ENCODE results near the gene TIMM17A.

Gene TIMM17A

DNA sequence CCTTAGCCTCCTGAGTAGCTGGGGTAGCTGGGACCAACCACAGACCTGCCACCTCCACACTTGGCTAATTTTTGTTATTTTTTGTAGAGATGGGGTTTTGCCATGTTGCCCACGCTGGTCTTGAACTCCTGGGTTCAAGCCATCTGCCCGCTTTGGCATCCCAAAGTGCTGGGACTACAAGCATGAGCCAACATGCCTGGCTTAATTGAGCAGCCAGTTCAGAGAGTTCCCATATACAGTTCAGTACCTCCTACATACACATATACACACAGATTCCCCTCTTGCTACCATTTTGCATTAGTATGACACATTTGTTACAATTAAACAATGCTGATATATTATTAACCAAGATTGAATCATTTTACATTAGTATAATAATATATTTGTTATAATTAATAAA is 30.1 kb downstream of the TIMM17A start:
- DNase-seq = no peak

DNA sequence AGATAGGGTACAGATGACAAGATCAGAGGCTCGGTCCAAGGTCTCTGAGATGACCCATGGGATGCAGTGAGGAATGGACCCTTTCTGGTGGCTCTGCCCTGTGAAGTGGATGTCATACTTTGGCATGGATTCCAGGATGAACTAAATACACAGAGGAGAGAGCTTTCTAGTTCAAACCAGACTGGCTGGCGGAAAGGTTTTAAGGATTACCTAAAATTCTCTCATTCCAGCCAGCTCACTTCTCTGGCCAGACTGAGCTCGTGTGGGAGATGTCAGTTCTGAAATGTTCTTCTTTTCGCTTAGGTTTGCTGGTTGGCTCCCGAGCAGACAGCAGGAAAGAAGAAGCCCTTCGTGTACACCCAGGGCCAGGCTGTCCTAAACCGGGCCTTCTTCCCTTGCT is 33.3 kb downstream of the TIMM17A start:
- DNase-seq = no peak

DNA sequence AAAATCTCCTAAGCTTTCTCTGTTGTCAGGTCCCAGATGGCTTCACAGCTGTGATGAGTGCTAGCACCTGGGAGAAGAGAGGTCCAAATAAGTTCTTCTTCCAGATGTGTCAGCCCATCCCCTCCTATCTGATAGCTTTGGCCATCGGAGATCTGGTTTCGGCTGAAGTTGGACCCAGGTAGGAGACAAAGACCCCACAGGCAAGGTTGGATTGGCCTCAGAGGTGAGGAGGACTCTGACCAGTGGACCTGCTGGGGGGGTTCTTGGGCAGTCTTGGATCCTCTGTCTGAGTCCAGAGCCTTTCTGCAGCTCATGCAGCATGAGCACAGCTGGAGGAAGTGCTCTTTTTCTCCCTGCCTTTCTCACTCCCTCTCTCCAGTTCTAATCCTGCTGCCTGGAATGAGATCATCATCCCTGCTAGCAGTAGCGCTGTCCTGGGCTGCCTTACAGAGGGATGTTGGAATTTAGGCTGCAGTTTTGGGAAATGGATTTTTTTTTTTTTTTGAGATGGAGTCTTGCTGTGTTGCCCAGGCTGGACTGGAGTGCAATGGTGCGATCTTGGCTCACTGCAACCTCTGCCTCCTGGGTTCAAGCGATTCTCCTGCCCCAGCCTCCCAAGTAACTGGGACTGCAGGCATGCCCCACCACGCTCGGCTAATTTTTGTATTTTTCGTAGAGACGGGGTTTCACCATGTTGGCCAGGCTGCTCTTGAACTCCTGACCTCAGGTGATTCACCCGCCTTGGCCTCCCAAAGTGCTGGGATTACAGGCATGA is 34.2 kb downstream of the TIMM17A start:
- no peak for DNase-seq

DNA sequence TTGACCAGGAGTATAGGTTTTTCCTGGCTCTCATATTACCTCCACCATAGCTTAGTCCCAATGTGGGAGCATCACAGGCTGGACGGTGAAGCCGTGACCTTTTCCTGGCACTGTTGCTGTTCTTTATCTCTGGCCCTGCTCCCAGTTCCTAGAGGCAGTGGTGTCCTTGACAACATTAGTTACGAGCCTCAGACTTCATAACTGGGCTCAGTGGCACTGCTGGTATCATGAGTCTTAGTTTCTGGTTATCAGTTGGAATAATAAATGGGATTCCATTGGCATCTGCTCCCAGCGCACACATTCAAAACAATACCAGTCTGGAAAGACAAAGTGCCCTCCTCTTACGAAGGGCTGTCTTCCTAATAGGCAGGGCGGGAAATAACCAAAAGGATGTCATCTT is 35.1 kb downstream of the TIMM17A start:
- no peak for DNase-seq

DNA sequence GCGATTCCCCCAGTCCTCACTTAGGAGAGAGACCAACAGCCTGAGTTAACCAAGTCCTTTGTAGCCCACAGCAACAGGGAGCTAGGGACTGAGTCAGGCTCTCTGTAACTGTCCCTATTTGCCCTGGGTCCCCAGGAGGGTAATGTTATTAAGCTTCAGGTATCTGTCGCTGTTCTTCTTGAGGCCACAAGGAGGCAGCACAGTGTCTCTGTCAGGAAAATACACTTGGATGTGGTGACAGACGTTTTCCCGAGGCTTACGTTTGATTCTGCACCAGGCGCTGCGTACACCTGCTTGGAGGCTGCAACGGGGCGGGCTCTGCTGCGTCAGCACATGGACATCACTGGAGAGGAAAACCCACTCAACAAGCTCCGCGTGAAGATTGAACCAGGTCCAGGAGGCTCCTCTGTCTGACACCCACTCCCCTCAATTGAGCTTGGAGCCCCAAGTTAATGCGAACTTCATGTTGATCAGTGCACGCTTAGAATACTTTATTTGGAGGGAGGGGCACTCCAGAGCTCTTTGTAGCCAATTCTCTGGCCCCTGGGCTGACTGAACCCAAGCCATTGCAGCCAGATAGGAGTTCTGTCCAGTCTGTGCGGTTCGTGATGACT is 44.4 kb downstream of the TIMM17A start:
- DNase-seq = peak; percentile 25

DNA sequence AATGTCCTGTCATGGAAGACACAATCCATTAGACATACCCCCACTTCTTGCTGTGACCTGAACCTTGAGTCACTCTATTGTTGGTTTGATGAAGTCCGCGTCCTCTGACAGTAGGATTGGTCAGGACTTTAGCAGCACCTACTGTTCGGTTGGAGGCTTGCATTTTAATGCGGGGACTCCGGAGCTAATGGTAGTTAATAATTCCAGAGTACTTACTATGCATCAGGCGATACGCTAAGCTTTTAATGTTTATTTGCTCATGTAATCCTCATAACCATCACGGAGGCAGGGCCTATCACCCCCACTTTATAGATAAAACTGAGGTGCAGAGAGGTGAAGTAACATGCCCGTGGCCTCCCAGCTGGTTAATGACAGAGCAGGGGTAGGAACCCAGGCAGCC is 47.2 kb downstream of the TIMM17A start:
- DNase-seq = no peak

DNA sequence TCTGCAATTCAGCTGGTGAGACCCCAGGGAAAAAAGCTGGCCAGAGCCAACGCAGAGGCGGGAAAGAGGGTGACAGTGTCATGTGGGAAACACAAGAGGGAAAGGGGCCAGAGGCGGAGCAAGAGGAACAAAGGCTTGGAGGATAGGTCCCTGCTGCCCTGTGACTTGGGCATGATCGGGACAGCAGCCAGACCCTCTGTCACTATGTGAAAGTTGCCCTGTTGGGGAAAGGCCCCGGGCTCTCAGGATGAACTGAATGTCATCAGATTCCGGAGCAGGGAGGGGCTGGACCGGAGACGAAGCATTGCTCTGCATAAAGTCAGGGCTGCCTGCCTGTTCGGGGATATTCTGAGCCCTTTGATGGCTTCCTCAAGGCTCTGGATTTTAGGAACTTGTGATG is 49.4 kb downstream of the TIMM17A start:
- no peak for DNase-seq

DNA sequence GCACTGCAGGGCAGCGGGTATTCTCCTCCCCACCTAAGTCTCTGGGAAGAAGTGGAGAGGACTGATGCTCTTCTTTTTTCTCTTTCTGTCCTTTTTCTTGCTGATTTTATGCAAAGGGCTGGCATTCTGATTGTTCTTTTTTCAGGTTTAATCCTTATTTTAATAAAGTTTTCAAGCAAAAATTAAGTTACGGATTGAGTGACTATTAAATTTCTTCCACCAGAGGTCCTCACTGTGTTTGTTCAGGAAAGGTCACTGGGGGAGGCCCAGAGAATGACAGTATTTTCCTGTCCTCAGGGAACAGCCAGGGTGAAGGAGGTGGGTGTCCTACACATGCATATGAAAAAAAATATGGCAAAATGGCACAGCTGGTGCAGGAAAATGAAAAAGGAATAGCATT is 50.7 kb downstream of the TIMM17A start:
- DNase-seq = no peak

DNA sequence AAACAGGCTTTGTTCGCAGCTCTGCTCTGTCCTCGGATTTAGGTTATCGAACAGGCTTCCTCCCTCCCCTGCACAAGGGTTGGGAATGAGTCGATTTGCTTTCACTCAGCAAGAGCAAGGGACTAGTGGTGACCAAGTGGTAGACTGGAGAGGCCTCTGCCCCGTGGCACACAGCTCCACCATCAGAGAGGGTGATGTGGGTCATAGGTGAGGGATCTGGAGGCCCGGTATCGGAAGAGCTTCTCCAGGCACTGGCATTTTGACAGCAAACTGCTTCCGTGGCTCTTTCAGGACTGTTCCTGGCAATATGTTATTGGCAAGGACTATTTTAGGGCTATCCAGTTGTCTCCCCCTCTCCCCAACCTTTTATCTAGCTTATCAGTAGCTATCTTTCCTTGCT is 52.0 kb downstream of the TIMM17A start:
- DNase-seq = no peak

DNA sequence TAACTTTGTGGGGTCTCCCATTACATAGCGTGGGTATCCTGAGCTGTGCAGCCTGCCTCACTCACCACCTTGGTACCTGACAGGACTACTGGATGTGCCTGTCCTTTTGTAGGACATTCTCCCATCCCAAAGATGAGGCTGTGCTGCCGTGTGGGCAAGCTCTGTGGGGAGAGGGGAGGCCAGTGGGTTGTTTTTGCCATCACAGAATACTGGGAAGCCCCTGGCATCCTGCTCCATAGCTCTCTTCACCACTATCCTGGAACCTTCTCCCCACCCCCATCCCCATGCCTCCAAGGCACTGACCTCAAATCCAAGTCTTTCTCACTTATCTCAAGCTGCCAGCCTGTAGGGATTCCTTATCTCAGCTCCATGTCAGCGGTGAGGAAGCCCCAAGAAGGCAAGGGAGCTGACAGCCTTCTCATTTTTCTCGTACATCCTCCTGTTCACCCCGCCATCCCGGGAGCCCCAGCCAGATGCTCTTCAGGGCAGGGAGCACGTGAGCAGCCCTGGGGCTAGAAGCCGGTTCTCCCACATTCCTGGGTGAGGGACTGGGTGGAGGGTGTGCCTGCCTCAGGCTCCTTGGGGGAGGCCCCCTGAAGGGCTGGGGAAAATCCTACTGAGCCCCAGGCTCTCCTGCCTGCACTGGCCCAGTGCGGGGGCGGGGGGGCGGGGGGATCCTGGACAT is 52.6 kb downstream of the TIMM17A start:
- no peak for DNase-seq

DNA sequence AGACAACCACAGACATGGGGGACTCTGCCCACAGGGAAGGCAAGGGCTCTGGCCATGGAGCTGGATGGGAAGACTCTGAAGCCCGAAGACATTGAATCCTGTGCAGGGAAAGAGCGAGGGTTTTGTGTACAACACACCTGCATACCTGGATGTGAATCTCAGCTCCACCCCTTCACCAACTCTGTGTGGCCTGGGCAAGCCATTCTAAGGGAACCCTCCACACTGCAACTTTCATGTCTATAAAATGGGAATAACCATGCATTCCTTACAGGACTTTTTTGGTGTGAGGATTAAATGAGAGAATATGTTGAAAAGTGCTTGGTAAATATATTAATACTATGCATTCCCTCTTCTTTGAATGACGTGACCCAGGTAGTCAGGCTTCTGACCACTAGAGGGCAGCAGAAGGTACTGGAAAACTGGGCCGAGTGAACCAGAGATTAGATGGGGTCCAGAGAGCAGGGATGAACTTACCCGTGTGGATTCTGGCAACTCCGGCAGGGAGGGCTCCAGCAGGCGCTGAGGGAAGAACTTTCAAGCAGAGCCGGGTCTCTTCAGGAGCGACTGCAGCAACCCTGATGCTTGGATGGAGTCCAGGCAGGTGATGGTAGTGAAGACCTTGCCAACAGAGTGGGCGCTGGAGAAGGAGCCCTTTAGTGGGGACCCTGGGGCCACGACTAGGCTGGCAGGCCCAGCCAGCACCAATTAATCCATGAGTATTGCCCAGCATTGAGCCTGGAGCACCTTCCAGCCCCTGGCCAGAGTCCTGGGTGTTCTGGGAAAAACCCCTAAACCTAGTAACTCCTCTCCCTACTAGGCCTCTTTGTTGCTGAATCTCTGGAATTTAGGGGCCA is 54.2 kb downstream of the TIMM17A start:
- DNase-seq = peak; percentile 79

DNA sequence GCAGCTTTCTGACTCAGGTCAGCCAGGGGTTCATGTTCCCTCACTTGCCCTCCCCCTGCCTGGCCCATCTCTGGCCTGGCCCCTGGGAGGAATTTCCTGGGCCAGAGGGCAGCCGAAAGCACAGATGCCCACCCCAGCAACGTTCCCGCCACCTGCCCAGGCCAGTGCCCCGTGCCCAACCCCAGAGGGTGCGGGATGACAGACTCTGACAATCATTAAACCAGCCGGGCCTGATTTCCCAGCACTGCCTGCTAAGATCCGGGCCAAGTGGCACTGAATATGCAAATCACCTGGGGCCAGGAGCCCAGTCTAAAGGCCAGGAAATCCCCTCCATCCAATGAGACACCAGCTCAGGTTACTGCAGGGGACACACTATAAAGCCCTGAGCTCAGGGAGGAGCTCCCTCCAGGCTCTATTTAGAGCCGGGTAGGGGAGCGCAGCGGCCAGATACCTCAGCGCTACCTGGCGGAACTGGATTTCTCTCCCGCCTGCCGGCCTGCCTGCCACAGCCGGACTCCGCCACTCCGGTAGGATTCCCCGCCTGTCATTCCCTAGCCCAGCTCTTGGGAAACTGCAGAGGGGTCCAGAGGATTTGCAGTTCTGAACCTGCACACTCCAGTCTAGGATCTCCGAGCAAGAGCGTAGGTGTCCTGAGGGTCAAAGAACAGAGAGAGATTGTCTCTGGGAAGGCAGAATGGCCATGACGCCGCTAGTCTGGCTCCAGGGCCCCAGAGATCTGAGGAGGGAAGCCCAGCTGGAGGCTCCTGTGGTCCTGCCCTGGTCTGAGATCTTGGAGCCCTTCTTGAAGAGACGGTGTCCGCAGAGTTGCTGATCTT is 55.1 kb downstream of the TIMM17A start, which contains the start of gene ELF3:
Gene ELF3 (plus strand): TSS at position 408 of the 836 bp plus-strand sequence. CDS start 550 bp downstream, outside the sequence.
- DNase-seq = peak; percentile 91

DNA sequence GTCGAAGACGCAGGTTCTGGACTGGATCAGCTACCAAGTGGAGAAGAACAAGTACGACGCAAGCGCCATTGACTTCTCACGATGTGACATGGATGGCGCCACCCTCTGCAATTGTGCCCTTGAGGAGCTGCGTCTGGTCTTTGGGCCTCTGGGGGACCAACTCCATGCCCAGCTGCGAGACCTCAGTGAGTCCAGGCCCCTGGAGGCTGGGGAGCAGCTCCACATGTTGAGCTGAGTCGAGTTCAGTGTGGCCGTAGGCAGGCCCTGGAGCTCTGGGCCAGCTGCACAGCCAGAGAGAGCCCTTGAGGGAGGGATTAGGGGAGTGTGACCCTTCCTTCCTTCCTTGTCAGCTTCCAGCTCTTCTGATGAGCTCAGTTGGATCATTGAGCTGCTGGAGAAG is 56.7 kb downstream of the TIMM17A start:
- DNase-seq = no peak

DNA sequence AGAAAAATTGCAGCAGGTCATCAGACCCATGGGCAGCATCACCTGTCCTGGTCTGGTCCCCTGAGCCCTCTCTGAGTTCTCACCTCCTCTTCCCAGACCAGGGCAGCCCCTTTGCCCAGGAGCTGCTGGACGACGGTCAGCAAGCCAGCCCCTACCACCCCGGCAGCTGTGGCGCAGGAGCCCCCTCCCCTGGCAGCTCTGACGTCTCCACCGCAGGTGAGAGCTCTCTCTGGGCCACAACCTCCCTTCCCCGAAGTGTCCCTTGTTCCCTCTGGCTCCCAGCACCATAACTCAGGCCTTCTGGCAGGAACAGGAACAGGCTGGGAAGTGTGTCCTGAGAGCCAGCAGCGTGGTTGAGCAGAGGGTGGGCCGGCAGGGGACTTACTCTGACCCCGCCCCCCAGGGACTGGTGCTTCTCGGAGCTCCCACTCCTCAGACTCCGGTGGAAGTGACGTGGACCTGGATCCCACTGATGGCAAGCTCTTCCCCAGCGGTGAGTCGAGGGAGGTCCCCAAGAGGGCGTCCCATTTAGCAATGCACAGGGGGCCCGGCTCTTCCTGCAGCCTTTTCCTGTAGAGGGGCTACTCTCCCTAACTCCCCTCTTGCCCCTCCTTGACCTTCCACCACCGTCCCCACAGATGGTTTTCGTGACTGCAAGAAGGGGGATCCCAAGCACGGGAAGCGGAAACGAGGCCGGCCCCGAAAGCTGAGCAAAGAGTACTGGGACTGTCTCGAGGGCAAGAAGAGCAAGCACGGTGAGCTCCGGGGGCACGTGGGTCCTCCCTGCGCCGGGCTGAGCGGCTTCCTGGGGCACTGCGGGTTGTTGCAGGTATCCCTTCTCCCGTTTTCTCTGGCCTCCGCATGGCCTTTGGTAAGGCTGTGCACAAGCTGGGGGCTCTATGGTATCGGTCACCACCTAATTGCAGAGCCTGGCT is 57.5 kb downstream of the TIMM17A start:
- peak; percentile 37 for DNase-seq

DNA sequence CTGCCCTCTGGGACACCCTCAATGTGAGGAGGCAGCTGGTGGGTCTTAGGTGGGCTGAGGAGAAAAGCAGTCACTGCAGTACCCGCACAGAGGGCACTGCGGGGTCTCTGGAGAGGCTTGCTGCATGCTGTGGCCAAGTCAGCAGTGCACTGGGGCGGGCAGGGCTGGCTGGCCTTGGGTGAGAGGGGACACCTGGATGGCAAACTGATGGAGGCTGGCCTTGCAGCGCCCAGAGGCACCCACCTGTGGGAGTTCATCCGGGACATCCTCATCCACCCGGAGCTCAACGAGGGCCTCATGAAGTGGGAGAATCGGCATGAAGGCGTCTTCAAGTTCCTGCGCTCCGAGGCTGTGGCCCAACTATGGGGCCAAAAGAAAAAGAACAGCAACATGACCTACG is 58.3 kb downstream of the TIMM17A start:
- DNase-seq = no peak

DNA sequence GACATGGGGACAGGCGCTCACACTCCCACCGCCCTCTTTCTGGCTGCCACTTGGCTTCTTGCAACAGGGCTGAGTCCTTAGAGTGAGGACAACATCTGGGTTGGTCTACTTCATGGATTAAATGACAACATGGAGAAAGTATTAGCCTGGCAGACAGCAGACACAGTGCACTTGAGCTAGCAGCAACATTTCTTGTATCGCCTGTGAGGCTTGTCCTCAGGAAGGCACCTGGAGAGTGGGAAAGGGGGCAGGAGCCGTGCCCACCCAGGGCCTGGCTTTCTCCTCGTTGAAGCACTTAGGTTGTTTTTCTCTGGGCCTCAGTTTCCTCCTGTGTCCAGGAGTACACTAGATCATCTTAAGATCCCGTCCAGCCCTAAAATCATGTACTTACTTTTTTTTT is 58.8 kb downstream of the TIMM17A start:
- DNase-seq = no peak

DNA sequence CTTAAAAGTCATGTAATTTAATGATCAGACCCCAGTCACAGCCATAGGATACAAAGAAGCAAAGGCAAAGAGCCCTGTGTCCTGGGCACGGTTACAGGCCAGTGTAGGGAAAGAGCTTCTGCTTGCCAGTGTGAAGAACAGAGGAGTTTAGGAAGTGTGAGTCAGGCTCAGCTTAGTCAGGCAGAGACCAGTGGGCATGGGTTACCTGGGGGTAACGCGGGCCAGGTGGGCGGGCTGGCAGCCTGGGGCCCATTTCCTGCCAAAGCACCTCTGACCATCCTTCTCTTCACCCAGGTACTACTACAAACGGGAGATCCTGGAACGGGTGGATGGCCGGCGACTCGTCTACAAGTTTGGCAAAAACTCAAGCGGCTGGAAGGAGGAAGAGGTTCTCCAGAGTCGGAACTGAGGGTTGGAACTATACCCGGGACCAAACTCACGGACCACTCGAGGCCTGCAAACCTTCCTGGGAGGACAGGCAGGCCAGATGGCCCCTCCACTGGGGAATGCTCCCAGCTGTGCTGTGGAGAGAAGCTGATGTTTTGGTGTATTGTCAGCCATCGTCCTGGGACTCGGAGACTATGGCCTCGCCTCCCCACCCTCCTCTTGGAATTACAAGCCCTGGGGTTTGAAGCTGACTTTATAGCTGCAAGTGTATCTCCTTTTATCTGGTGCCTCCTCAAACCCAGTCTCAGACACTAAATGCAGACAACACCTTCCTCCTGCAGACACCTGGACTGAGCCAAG is 59.8 kb downstream of the TIMM17A start:
- DNase-seq = no peak

DNA sequence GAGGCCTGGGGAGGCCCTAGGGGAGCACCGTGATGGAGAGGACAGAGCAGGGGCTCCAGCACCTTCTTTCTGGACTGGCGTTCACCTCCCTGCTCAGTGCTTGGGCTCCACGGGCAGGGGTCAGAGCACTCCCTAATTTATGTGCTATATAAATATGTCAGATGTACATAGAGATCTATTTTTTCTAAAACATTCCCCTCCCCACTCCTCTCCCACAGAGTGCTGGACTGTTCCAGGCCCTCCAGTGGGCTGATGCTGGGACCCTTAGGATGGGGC is 60.3 kb downstream of the TIMM17A start:
- no peak for DNase-seq

DNA sequence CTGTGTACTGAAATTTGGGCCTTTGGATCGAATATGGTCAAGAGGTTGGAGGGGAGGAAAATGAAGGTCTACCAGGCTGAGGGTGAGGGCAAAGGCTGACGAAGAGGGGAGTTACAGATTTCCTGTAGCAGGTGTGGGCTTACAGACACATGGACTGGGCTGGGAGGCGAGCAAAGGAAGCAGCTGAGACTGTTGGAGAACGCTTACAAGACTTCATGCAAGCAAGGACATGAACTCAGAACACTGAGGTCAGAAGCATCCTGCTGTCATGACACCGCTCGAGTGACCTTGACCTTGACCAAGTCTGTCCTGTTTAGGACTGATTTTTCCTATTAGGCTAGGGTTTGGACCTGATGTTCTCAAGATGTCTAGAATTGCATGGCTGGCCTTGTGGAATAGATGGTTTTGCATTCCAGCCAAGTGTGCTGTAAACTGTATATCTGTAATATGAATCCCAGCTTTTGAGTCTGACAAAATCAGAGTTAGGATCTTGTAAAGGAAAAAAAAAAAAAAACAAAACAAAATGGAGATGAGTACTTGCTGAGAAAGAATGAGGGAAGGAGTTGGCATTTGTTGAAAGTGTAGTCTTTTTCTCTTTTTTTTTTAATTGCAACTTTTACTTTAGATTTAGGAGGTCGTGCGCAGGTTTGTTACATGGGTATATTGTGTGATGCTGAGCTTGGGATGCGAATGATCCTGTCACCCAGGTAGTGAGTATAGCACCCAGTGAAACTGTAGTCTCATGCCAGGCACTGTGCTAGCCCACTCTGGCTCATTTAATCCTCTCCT is 60.9 kb downstream of the TIMM17A start:
- no peak for DNase-seq
